ENCODE data around the gene TACC2.
A peak's percentile ranks its signal among the peaks of the same experiment; 100 is the strongest.

Gene TACC2

GRCh38 chr10:122298598-122299301 lies 309.8 kb downstream of the TACC2 start:
- no peaks in the 10 kb centered on the region for H3K36me3 ChIP-seq
- H3K27me3 ChIP-seq, result no peaks in the 10 kb centered on the region
- H3K9me3 ChIP-seq, result no peaks in the 10 kb centered on the region
- peak; percentile 89 for TF ChIP-seq CTCF (IDR thresholded peaks at IDR 0.05; ENCODE audit: low read depth, low read length)
- peak; percentile 61 for DNase-seq
- H3K4me3 ChIP-seq (ENCODE audit: low read depth, low read length), result no peak overlapping the region; the same call in 1 of the 2 replicates
- no peaks in the 10 kb centered on the region for H3K4me1 ChIP-seq

DNA sequence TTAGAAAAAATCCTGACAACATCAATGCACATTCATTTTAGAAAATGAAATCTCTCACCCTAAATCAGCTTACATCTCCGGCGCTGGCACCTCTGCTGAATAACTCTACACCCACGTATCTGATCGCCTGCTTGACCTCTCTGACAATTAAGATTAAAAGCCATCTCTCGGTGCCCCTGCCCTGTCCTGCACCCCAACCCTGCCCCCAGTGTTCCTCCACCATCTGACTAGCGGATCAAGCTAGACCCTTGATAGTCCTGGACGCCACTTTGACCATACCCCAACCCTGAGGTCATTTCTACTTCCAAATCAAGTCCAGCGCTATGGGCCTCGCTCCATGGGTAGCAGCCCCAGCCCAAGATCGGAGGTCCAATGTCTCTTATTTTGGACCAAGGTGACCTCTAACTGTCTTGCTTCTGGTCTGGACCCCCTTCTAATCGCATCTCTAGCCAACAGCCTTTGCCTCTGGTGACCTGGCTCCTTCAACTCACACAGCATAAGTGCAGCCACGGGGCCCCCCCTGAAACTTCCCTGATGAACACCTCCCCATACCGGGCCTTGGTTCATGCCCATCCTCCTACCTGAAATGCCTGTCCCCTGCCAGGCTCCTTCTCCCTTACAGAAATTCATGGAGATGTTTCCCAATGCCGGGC lies 310.6 kb downstream of the TACC2 start:
- Histone ChIP-seq H3K4me1 (no peaks in the 10 kb centered on the region), H3K27me3 (no peaks in the 10 kb centered on the region), H3K36me3 (no peaks in the 10 kb centered on the region), H3K9me3 (no peaks in the 10 kb centered on the region), H3K4me3 (ENCODE audit: low read depth, low read length) (no peak overlapping the region)
- no peak for DNase-seq
- no peak for TF ChIP-seq CTCF (IDR thresholded peaks at IDR 0.05; ENCODE audit: low read depth, low read length)

GRCh38 chr10:122301055-122301810 lies 312.3 kb downstream of the TACC2 start:
- Histone ChIP-seq H3K4me3 (ENCODE audit: low read depth, low read length) (no peak overlapping the region), H3K9me3 (no peaks in the 10 kb centered on the region), H3K36me3 (no peaks in the 10 kb centered on the region), H3K27me3 (no peaks in the 10 kb centered on the region), H3K4me1 (no peaks in the 10 kb centered on the region)
- no peak for DNase-seq
- TF ChIP-seq CTCF (IDR thresholded peaks at IDR 0.05; ENCODE audit: low read depth, low read length), result no peak

DNA sequence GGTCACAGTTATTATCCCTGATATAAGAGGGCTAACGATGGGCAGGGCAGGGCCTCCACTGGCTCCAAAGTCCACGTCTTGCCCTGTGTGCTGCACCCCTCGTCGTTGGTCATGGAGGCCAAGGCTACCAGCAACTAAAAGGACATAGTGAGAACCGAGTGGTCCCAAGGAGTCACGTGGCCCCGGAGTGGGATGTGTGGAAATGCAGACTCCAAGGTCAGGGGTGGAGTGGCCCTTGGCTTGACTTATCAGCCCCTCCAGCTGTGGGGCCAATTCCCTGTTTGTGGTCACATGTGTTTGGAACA lies 312.8 kb downstream of the TACC2 start:
- H3K4me3 ChIP-seq (ENCODE audit: low read depth, low read length), result no peak overlapping the region
- no peaks in the 10 kb centered on the region for H3K27me3 ChIP-seq
- no peaks in the 10 kb centered on the region for H3K4me1 ChIP-seq
- H3K36me3 ChIP-seq, result no peaks in the 10 kb centered on the region
- H3K9me3 ChIP-seq, result no peaks in the 10 kb centered on the region
- DNase-seq, result no peak
- no peak for TF ChIP-seq CTCF (IDR thresholded peaks at IDR 0.05; ENCODE audit: low read depth, low read length)

GRCh38 chr10:122302315-122302714 lies 313.4 kb downstream of the TACC2 start:
- no peaks in the 10 kb centered on the region for H3K9me3 ChIP-seq
- no peak overlapping the region for H3K4me3 ChIP-seq (ENCODE audit: low read depth, low read length)

More at GRCh38 chr10:122302315-122302714, 313.4 kb downstream of the TACC2 start:
- Histone ChIP-seq H3K27me3 (no peaks in the 10 kb centered on the region), H3K36me3 (no peaks in the 10 kb centered on the region), H3K4me1 (no peaks in the 10 kb centered on the region)
- DNase-seq, result no peak
- no peak for TF ChIP-seq CTCF (IDR thresholded peaks at IDR 0.05; ENCODE audit: low read depth, low read length)

Data from BE2C (cell line).